Measurements from ENCODE around the gene ATP11B.

DNA sequence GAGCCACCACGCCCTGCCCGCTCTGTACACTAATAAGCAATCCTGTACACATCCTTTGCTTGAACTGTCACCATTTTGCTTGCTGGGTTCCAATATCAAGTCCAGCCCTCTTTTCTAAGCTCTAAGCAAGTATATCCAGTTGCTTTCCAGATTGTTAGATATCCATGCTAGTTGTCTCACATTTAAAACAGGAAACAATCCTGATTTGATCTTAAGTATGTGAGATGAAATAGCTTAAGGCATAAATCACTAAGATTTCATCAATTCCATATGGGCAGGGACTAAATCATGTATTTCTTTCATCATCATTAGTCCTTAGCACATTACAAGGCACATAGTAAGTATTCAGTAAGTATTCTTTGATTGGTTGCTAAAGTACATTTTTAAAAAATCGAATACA lies 16.2 kb downstream of the ATP11B start:
- TF ChIP-seq POLR2A (IDR thresholded peaks at IDR 0.05; ENCODE audit: low read length) (no peak), SREBF2 (IDR thresholded peaks at IDR 0.05) (no peak), HMGXB4 (CRISPR knock-in tag; IDR thresholded peaks at IDR 0.05; ENCODE audit: borderline replicate concordance) (no peak), HOXB5 (CRISPR knock-in tag; IDR thresholded peaks at IDR 0.05) (no peak), EHMT2 (IDR thresholded peaks at IDR 0.05; ENCODE audit: low read depth) (no peak), JUNB (IDR thresholded peaks at IDR 0.05) (no peak), RAD21 (conservative IDR thresholded peaks at IDR 0.05 in 1 of 2, IDR thresholded peaks at IDR 0.05 in 1 of 2) (no peak), PBX3 (IDR thresholded peaks at IDR 0.05) (no peak)
- TF ChIP-seq, protein P1, sequence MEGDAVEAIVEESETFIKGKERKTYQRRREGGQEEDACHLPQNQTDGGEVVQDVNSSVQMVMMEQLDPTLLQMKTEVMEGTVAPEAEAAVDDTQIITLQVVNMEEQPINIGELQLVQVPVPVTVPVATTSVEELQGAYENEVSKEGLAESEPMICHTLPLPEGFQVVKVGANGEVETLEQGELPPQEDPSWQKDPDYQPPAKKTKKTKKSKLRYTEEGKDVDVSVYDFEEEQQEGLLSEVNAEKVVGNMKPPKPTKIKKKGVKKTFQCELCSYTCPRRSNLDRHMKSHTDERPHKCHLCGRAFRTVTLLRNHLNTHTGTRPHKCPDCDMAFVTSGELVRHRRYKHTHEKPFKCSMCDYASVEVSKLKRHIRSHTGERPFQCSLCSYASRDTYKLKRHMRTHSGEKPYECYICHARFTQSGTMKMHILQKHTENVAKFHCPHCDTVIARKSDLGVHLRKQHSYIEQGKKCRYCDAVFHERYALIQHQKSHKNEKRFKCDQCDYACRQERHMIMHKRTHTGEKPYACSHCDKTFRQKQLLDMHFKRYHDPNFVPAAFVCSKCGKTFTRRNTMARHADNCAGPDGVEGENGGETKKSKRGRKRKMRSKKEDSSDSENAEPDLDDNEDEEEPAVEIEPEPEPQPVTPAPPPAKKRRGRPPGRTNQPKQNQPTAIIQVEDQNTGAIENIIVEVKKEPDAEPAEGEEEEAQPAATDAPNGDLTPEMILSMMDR (IDR thresholded peaks at IDR 0.05): no peak
- TF ChIP-seq, protein P2, sequence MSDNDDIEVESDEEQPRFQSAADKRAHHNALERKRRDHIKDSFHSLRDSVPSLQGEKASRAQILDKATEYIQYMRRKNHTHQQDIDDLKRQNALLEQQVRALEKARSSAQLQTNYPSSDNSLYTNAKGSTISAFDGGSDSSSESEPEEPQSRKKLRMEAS (IDR thresholded peaks at IDR 0.05): no peak
- TF ChIP-seq, protein P3, sequence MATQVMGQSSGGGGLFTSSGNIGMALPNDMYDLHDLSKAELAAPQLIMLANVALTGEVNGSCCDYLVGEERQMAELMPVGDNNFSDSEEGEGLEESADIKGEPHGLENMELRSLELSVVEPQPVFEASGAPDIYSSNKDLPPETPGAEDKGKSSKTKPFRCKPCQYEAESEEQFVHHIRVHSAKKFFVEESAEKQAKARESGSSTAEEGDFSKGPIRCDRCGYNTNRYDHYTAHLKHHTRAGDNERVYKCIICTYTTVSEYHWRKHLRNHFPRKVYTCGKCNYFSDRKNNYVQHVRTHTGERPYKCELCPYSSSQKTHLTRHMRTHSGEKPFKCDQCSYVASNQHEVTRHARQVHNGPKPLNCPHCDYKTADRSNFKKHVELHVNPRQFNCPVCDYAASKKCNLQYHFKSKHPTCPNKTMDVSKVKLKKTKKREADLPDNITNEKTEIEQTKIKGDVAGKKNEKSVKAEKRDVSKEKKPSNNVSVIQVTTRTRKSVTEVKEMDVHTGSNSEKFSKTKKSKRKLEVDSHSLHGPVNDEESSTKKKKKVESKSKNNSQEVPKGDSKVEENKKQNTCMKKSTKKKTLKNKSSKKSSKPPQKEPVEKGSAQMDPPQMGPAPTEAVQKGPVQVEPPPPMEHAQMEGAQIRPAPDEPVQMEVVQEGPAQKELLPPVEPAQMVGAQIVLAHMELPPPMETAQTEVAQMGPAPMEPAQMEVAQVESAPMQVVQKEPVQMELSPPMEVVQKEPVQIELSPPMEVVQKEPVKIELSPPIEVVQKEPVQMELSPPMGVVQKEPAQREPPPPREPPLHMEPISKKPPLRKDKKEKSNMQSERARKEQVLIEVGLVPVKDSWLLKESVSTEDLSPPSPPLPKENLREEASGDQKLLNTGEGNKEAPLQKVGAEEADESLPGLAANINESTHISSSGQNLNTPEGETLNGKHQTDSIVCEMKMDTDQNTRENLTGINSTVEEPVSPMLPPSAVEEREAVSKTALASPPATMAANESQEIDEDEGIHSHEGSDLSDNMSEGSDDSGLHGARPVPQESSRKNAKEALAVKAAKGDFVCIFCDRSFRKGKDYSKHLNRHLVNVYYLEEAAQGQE (IDR thresholded peaks at IDR 0.05): no peak

Measured in A549 (cell line).